Peyer's patch (tissue), 4 donors: ENCODE results near the gene GREB1L.

Experiments used
- POLR2A ChIP-seq, 2 donors: fragments of 450-650 bp; IDR thresholded peaks; one replicate each; pipeline ENCODE4 v1.5.1; 2017; ENCODE audit warnings: antibody characterized with exemption in 2 of 2, mild to moderate bottlenecking in 2 of 2, moderate library complexity in 2 of 2
- TF ChIP-seq, protein P1 (sequence below), 6 experiments: fragments of 450-650 bp in 4 of 6; fragments of 200-600 bp in 2 of 6; sonication (generic) in 1 of 6; IDR thresholded peaks; one replicate each; pipeline ENCODE4 v1.5.1; 2017 to 2019; ENCODE audit warnings: antibody characterized with exemption in 6 of 6, mild to moderate bottlenecking in 3 of 6, moderate library complexity in 1 of 6

GRCh38 chr18:21194871-21195771, 46.9 kb upstream of the GREB1L start:
- TF ChIP-seq, protein P1, sequence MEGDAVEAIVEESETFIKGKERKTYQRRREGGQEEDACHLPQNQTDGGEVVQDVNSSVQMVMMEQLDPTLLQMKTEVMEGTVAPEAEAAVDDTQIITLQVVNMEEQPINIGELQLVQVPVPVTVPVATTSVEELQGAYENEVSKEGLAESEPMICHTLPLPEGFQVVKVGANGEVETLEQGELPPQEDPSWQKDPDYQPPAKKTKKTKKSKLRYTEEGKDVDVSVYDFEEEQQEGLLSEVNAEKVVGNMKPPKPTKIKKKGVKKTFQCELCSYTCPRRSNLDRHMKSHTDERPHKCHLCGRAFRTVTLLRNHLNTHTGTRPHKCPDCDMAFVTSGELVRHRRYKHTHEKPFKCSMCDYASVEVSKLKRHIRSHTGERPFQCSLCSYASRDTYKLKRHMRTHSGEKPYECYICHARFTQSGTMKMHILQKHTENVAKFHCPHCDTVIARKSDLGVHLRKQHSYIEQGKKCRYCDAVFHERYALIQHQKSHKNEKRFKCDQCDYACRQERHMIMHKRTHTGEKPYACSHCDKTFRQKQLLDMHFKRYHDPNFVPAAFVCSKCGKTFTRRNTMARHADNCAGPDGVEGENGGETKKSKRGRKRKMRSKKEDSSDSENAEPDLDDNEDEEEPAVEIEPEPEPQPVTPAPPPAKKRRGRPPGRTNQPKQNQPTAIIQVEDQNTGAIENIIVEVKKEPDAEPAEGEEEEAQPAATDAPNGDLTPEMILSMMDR (IDR thresholded peaks at IDR 0.05), result peak; percentile 22 to 83 (median 66)
- no peak for TF ChIP-seq POLR2A (IDR thresholded peaks at IDR 0.05)
